UCSD-AML1 (cell line): ENCODE data around the gene RHOH.
A peak's percentile ranks its signal among the peaks of the same experiment; 100 is the strongest.
"Not testable (repeated sequence)": the region's sequence is repeated elsewhere in the genome, so short reads cannot be mapped to it uniquely, and the experiment has no call there.

ENCODE experiments used
- DNase-seq: peaks from one replicate; lab custom pipeline; 2025; ENCODE audit not compliant: unreplicated experiment; lab: John Stamatoyannopoulos, UW

Gene RHOH

DNA sequence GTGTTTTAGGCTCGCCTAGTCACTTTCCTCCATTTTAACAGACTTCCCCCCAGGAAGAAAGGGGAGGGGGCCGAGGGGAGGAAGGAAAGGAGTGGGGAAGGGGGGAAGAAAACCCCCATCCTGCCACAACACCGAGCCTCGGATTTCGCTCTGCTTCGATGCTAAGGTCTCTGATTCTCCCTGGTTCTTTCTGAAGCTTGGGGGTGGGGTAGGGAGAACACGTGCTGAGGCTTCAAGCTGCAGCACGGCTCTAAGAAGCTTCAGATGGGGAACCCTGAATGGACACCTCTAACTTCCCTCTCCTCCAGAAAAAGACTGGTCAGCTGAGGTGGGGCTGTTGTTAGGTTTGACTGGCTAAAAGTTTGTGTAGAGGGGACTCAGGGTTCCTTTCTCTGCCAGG is 61.8 kb downstream of the RHOH start:
- peak; percentile 26 for DNase-seq

DNA sequence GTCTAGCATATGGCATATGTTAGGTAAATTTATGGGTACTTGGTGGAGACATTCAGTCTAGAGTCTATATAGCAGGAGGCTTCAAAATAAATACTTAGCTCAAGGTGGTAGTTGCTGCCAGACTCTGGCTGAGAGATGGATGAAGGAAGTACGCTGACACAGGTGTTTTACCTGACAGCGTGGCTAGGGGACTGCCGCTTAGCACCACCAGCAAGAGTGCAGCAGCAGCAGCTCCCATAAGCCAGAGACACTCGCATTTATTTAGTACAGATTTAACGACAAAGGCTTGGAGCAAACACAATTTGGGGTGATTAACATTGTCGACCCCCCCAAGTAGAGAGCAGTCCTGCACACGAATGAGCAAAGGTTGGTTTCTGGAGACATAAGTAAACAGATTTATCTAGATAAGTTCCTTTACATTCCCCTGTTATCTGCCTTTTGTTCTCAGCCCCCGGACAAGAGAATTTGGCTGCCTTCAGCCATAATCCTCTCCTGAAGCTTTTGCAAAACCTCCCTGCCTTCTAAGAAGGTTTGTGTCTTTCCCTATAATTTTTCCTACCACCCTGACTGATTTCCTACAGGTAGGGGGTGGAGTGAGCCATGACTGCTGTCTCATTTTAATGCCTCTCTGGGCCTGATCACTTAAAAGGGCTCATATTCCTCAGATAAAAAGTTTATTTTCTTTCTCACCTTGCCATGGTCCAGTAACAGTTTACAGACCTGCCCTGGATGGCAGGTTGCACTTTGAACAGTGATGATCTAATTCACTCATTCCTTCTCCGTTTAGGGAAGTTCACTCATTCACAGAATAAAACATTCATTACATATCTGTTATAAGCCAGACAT is 64.6 kb downstream of the RHOH start:
- no peak for DNase-seq

GRCh38 chr4:40262077-40262528 is 65.3 kb downstream of the RHOH start:
- DNase-seq: no peak

DNA sequence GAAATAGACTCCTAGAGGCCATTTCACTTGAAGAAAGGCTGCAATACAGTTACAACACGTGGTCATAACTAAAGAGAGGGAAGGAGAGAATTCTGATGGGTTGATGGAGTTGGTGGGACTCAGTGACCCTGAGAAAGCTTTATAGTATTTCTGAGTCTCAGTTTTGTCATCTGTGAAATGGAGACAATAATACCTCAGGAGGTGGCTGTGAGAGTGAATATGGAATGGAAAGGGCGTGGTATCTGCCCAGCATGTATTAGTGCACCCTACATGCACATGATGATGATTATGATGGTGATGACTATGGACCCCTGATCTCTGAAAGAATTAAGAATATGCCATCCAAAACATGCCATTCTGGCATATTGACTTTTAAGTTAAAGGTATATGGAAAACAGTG is 66.0 kb downstream of the RHOH start:
- no peak for DNase-seq

- DNase-seq: no peak
These were observed 67.7 kb downstream of the RHOH start for GRCh38 chr4:40264497-40264896.

GRCh38 chr4:40264995-40265909 is 68.4 kb downstream of the RHOH start:
- DNase-seq: peak; percentile 43

DNA sequence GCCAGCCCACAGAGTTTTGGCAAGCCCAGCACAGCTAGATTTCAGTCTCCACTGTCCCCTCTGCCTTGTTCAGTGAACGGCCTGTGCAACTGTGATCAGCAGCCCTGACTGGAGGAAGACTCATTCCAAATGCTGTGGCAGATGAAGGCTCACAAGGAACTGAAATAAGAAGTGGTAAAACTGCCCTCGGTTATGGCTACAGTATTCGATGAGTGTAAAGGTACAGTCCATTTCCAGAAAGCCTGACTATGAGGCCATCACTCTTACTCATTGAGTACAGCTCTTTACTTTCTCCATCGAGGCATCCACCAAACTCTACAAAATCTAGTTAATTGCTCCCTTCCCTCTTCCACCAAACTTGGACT is 69.1 kb downstream of the RHOH start:
- no peak for DNase-seq

DNA sequence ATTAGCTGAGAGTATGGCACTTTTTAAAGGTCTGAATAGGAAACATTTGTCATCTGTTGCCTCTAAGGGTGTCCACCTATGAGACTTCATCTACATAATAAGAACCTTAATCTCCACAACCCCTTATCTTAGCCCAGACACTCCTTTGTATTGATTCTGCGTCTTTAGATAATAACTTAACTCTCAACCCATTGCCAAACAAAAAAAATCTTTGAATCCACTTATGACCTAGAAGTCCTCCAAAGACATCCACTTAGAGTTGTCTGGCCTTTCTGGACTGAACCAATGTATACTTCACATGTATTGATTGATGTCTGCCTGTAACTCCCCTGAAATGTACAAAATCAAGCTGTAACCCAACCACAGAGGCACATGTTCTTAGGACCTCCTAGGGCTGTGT is 72.3 kb downstream of the RHOH start:
- no peak for DNase-seq

DNA sequence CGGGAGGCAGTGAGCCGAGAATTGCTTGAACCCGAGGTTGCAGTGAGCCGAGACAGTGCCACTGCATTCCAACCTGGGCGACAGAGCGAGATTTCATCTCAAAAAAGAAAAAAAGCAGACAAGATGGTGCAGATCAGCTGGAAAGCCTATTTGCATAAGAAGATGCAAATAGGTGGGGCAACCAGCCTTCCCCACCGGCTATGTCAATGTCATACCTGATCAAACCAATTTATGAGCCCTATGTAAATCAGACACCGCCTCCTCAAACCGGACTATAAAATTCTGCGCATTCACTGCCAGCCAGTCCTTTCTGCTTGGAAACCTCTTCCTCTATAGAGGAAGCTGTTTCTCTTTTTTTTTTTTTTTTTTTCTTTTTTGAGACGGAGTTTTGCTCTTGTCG is 73.8 kb downstream of the RHOH start:
- no peak for DNase-seq

DNA sequence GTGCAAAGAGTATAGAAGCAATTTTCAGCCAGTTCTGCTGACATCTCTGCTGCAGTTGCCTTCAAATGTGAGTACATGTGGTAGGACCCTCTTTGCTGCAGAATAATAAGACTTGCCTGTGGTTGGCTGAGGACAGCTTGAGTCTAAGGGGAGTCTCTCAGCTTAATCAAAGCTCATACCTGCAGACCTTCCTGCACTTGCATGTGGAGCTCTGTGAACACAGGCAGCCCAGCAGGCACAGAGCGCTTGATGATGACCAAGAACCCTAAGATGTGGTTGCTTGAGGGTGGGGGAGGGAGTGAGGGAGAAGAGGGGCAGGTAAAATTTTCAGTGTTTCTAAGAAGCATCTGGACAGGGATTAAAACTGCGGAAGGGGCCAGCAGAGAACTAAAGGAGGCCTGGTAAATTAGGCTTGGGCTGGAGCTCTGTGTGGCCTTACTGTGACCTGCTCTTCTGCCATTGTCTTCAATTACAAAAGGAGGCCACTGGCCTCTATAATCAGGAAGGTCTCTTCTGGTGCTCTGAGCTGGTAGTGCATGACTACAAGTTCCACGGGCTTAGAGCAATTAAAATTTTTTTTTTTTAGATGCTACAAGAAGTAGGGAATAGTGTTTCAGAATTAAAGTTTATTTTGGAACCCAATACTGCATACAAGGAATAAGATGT is 78.4 kb downstream of the RHOH start:
- DNase-seq: no peak

GRCh38 chr4:40276546-40276945 is 79.7 kb downstream of the RHOH start:
- no peak for DNase-seq

GRCh38 chr4:40280586-40280985 is 83.8 kb downstream of the RHOH start:
- DNase-seq: no peak

DNA sequence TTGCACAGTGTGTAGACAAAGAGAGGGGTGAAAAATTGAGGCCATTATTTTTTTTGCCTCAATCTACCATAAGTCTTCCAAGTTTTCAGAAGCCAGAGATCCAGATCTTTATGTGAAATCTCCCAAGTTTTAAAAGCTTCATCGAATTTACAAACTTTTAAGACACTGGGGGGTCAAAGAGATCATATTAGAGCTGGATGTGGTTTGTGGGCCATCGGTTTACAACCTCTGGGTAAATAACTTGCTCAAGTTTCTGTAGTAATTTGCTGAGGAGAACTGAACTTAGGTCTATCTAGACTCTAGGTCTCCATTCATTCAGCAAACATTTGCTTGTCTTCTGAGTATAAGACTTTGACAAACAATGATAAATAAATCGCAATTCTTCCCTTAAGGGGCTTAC is 84.3 kb downstream of the RHOH start:
- no peak for DNase-seq

DNA sequence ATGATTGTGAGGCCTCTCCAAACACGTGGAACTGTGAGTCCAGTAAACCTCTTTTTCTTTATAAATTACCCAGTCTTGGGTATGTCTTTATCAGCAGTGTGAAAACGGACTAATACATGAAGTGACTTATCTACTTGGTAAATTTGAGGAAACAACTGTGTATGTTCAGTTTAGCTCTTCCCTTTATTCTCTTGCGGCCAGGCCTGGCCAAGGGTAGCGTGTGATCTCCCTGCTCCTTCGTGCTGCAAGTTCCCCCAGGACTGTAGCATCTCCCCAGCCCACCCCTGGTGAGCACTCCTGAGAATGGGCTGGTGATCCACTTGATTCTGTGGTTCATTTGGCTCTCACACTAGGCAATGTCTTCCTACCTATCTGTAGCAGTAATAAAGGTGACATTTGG is 85.1 kb downstream of the RHOH start:
- no peak for DNase-seq

- DNase-seq: not testable (repeated sequence)
These were observed 86.0 kb downstream of the RHOH start for GRCh38 chr4:40282857-40283256.

DNA sequence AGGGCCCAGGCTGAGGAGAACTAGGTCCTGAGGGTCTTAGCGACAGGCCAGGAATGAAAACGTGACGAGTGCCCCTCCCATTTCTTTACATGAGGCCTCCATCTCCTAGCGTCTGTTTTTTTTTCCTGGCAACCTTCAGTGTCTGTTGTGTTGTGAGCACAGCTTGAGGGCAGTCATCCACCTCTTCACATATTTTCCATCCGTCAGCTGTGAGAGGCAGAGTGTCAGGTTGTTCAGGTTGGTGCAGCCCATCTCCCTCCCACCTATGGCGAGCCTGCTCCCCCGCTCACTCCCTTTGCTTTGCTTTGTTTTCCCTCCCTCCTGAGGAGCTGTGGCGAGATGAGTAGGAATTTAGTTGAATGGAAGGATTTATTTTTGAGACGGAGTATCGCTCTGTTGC is 86.6 kb downstream of the RHOH start:
- DNase-seq: no peak

- no peak for DNase-seq
These were observed 87.1 kb downstream of the RHOH start for GRCh38 chr4:40283968-40284367.

- DNase-seq: no peak
These were observed 88.9 kb downstream of the RHOH start for GRCh38 chr4:40285692-40286091.

- DNase-seq: no peak
These were observed 91.7 kb downstream of the RHOH start for GRCh38 chr4:40288566-40288965.

DNA sequence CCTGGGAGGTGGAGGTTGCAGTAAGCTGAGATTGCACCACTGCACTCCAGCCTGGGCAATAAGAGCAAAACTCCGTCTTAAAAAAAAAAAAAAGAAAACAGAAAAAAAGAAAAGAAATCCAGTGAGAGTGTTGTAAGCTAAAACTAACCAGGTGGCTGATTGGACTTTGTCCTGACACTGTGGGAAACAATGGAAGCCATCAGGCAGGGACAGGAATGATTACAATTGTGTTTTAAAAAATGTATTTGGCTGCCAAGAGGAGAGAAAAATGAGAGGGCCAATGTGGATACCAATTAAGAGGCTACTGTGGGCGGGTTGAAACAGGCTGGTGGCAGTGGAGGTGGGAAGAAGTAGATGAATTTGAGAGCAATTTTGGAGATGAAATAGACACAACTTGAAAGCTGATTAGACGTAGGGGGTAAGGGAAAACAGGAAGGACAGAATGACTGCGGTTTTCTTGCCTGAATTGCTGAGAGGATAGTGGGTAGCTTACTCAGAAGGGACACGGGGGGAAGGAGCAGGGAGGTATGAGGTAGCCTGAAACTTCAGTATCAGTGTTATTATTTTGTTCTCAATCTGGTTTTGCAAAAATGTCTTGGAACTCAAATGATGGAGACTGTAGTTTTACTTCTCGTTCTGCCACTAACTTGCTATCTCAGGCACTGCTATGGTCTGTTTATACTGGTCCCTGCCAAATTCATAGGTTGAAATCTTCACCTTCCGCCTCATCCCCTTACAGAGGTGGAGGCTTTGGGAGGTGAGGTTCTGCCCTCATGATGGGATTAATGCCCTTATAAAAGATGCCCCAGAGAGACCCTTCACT is 92.7 kb downstream of the RHOH start:
- no peak for DNase-seq
